Omental fat pad (tissue), 4 donors: ENCODE data around the gene FNDC7. TPM values are rescaled to one million over a fixed set of nuclear protein-coding genes. Genes with fewer than 3 reads are reported as not detected.

ENCODE experiments used
- ATAC-seq: fragments of 150-250 bp; one replicate; pipeline ENCODE4 v1.9.1; 2016; ENCODE audit warnings: mild to moderate bottlenecking, moderate library complexity; ENCODE audit not compliant: low FRiP score
- DNase-seq: peaks from one replicate; pipeline ENCODE4 v3.0.0-alpha.2; 2019; ENCODE audit warnings: low spot score
- CTCF ChIP-seq, 3 donors: fragments of 450-650 bp; IDR thresholded peaks; one replicate each; pipeline ENCODE4 v1.5.1; 2016 to 2017; ENCODE audit warnings: antibody characterized with exemption in 3 of 3, mild to moderate bottlenecking in 3 of 3, moderate library complexity in 2 of 3
- total RNA-seq, 4 donors: library from RNA; depleted of rRNA; stranded (reverse); fragments of >200 nt; gene quantifications; one replicate each; pipeline ENCODE4 v1.1.0, GENCODE V29; 2016

The FNDC7 gene
- total RNA-seq, 4 donors from 2014 or later = not detected

- ATAC-seq = no peak
- no peak for DNase-seq
- TF ChIP-seq CTCF (IDR thresholded peaks at IDR 0.05) = no peak
Measured at GRCh38 chr1:108686614-108687313, 25.9 kb upstream of the FNDC7 start.

- DNase-seq (no peak), ATAC-seq (peak; percentile 11)
- TF ChIP-seq CTCF (IDR thresholded peaks at IDR 0.05) = no peak
Measured at GRCh38 chr1:108691128-108691941, 21.4 kb upstream of the FNDC7 start.

GRCh38 chr1:108691942-108692723 lies 20.6 kb upstream of the FNDC7 start, which contains the start of gene PRPF38B:
Gene PRPF38B (plus strand): TSS chr1:108692310. CDS start chr1:108692592, 282 bp downstream.
- peak; percentile 95 for ATAC-seq
- no peak for TF ChIP-seq CTCF (IDR thresholded peaks at IDR 0.05)

GRCh38 chr1:108692724-108693655 lies 19.7 kb upstream of the FNDC7 start:
- peak; percentile 66 for ATAC-seq
- TF ChIP-seq CTCF (IDR thresholded peaks at IDR 0.05) = no peak
- DNase-seq = peak; percentile 26

More at GRCh38 chr1:108691942-108692723, 20.6 kb upstream of the FNDC7 start, which contains the start of gene PRPF38B:
- peak; percentile 85 for DNase-seq

GRCh38 chr1:108695535-108695934 lies 17.2 kb upstream of the FNDC7 start:
- ATAC-seq = no peak
- no peak for TF ChIP-seq CTCF (IDR thresholded peaks at IDR 0.05)

More at GRCh38 chr1:108695535-108695934, 17.2 kb upstream of the FNDC7 start:
- DNase-seq = no peak
